H9 (cell line): ENCODE data around the gene LINGO4. TPM values are rescaled to one million over a fixed set of nuclear protein-coding genes. Genes with fewer than 3 reads are reported as not detected.
A peak's percentile ranks its signal among the peaks of the same experiment; 100 is the strongest.

Experiments used
- DNase-seq: peaks from one replicate; pipeline ENCODE4 v3.0.0-alpha.2; 2017
- H2AFZ ChIP-seq: one replicate; pipeline ENCODE4 v1.6.1; 2013; ENCODE audit warnings: mild to moderate bottlenecking, low read length, control low read depth, moderate library complexity
- H2AK5ac ChIP-seq: 2 replicates; pipeline ENCODE4 v1.6.1; 2013; ENCODE audit warnings: low read length, control low read depth, mixed read lengths; ENCODE audit not compliant: insufficient read length
- H2BK120ac ChIP-seq: one replicate; pipeline ENCODE4 v1.6.1; 2013; ENCODE audit warnings: low read depth, mild to moderate bottlenecking, low read length, control low read depth, inconsistent platforms; ENCODE audit not compliant: poor library complexity, severe bottlenecking
- H2BK12ac ChIP-seq: 2 replicates; pipeline ENCODE4 v1.6.1; 2013; ENCODE audit warnings: low read length, control low read depth, mixed read lengths, low read depth; ENCODE audit not compliant: insufficient read length
- H2BK15ac ChIP-seq: 2 replicates; pipeline ENCODE4 v1.6.1; 2013; ENCODE audit warnings: low read depth, low read length, control low read depth
- H2BK20ac ChIP-seq: one replicate; pipeline ENCODE4 v1.6.1; 2013; ENCODE audit warnings: low read depth, mild to moderate bottlenecking, low read length, control low read depth, inconsistent platforms; ENCODE audit not compliant: poor library complexity, severe bottlenecking
- H2BK5ac ChIP-seq: 2 replicates; pipeline ENCODE4 v1.6.1; 2013; ENCODE audit warnings: low read length, control low read depth, mixed read lengths; ENCODE audit not compliant: insufficient read length
- H3K14ac ChIP-seq: 2 replicates; pipeline ENCODE4 v1.6.1; 2013; ENCODE audit warnings: low read length, control low read depth; ENCODE audit not compliant: insufficient read depth
- H3K18ac ChIP-seq: 2 replicates; pipeline ENCODE4 v1.6.1; 2013; ENCODE audit warnings: low read depth, mild to moderate bottlenecking, mixed read lengths, low read length, control low read depth; ENCODE audit not compliant: insufficient read length
- H3K23ac ChIP-seq: 2 replicates; pipeline ENCODE4 v1.6.1; 2013; ENCODE audit warnings: low read length, control low read depth, mixed read lengths, low read depth; ENCODE audit not compliant: insufficient read length
- H3K23me2 ChIP-seq: 2 replicates; pipeline ENCODE4 v1.6.1; 2013; ENCODE audit warnings: low read depth, mild to moderate bottlenecking, mixed read lengths, low read length, control low read depth; ENCODE audit not compliant: insufficient read length, poor library complexity, severe bottlenecking
- H3K27ac ChIP-seq: 2 replicates; pipeline ENCODE4 v1.5.1; 2013; ENCODE audit warnings: low read length, control low read depth, mixed read lengths, low read depth; ENCODE audit not compliant: insufficient read length
- H3K27me3 ChIP-seq: 2 replicates; pipeline ENCODE4 v1.6.1; 2013; ENCODE audit warnings: low read length, control low read depth, inconsistent platforms; ENCODE audit not compliant: insufficient read depth
- H3K4ac ChIP-seq: 2 replicates; pipeline ENCODE4 v1.6.1; 2013; ENCODE audit warnings: low read depth, mild to moderate bottlenecking, control low read depth, inconsistent platforms, low read length, moderate library complexity
- H3K4me1 ChIP-seq: 2 replicates; pipeline ENCODE4 v1.6.1; 2013; ENCODE audit warnings: low read length, control low read depth, inconsistent platforms; ENCODE audit not compliant: insufficient read depth
- H3K4me2 ChIP-seq: 2 replicates; pipeline ENCODE4 v1.6.1; 2013; ENCODE audit warnings: low read length, control low read depth, mixed read lengths; ENCODE audit not compliant: insufficient read length, insufficient read depth
- H3K56ac ChIP-seq: 2 replicates; pipeline ENCODE4 v1.6.1; 2013; ENCODE audit warnings: low read depth, mild to moderate bottlenecking, mixed read lengths, low read length, control low read depth; ENCODE audit not compliant: insufficient read length
- H3K79me1 ChIP-seq: 2 replicates; pipeline ENCODE4 v1.6.1; 2013; ENCODE audit warnings: low read depth, mild to moderate bottlenecking, moderate library complexity, low read length, control low read depth, inconsistent platforms; ENCODE audit not compliant: insufficient read depth, poor library complexity, severe bottlenecking
- H3K79me2 ChIP-seq: 2 replicates; pipeline ENCODE4 v1.6.1; 2013; ENCODE audit warnings: low read length, control low read depth, inconsistent platforms; ENCODE audit not compliant: insufficient read depth
- H3K9ac ChIP-seq: 2 replicates; pipeline ENCODE4 v1.6.1; 2013; ENCODE audit warnings: low read length, control low read depth, mixed read lengths; ENCODE audit not compliant: insufficient read length; ENCODE audit errors: extremely low read depth
- H3K9me3 ChIP-seq: one replicate; pipeline ENCODE4 v1.6.1; 2013; ENCODE audit warnings: low read depth, low read length, inconsistent platforms; ENCODE audit not compliant: control insufficient read depth
- H3T11ph ChIP-seq: one replicate; pipeline ENCODE4 v1.6.1; 2013; ENCODE audit warnings: mild to moderate bottlenecking, low read length, control low read depth, inconsistent platforms
- H4K20me1 ChIP-seq: one replicate; pipeline ENCODE4 v1.6.1; 2013; ENCODE audit not compliant: control insufficient read depth, insufficient read length, insufficient read depth
- H4K5ac ChIP-seq: 2 replicates; pipeline ENCODE4 v1.6.1; 2013; ENCODE audit warnings: low read depth, mild to moderate bottlenecking, mixed read lengths, low read length, control low read depth; ENCODE audit not compliant: insufficient read length
- H4K8ac ChIP-seq: replicated peaks from 2 replicates; pipeline ENCODE4 v1.6.1; 2013; ENCODE audit warnings: low read length, control low read depth, mixed read lengths, low read depth; ENCODE audit not compliant: insufficient read length
- H4K91ac ChIP-seq: 2 replicates; pipeline ENCODE4 v1.6.1; 2013; ENCODE audit warnings: low read depth, mild to moderate bottlenecking, moderate library complexity, mixed read lengths, low read length, control low read depth; ENCODE audit not compliant: insufficient read length
- H3K27ac Mint-ChIP-seq, 3 experiments: 2 replicates in 2 of 3; 3 replicates in 1 of 3; pipeline ENCODE4 v1.8.0; 2020 to 2021; ENCODE audit warnings: mixed read lengths in 3 of 3, mild to moderate bottlenecking in 1 of 3, moderate library complexity in 1 of 3
- H3K27me3 Mint-ChIP-seq: 2 replicates; pipeline ENCODE4 v1.8.0; 2021; ENCODE audit warnings: low read depth, mild to moderate bottlenecking, moderate library complexity, mixed read lengths
- H3K36me3 Mint-ChIP-seq, 3 experiments: 2 replicates in 2 of 3; 3 replicates in 1 of 3; pipeline ENCODE4 v1.8.0; 2020 to 2021; ENCODE audit warnings: low read depth in 3 of 3, mixed read lengths in 3 of 3; ENCODE audit not compliant: insufficient read depth in 1 of 3
- H3K4me1 Mint-ChIP-seq, 2 experiments: 2 replicates each; pipeline ENCODE4 v1.8.0; 2020; ENCODE audit warnings: mixed read lengths in 2 of 2
- H3K4me3 Mint-ChIP-seq, 2 experiments: 2 replicates in 1 of 2; 3 replicates in 1 of 2; pipeline ENCODE4 v1.8.0; 2020 to 2021; ENCODE audit warnings: mild to moderate bottlenecking in 2 of 2, mixed read lengths in 2 of 2, moderate library complexity in 1 of 2
- H3K9me3 Mint-ChIP-seq, 2 experiments: 2 replicates in 1 of 2; 3 replicates in 1 of 2; pipeline ENCODE4 v1.8.0; 2020; ENCODE audit warnings: mild to moderate bottlenecking in 2 of 2, mixed read lengths in 2 of 2, moderate library complexity in 1 of 2
- CTCF ChIP-seq: fragments of 200-600 bp; sonication (generic); conservative IDR thresholded peaks from 3 replicates; pipeline ENCODE4 v1.8.0; 2021; ENCODE audit warnings: antibody characterized with exemption, mild to moderate bottlenecking
- WGBS: extraction: QIAGEN DNeasy Blood & Tissue Kit; methylation state at CpG from one replicate; pipeline ENCODE4 v1.1.7; 2013; ENCODE audit warnings: missing lambda C conversion rate, low lambda C conversion rate, mixed read lengths; ENCODE audit not compliant: insufficient read length; ENCODE audit errors: extremely low coverage; 5-methylcytosine and 5-hydroxymethylcytosine counted together
- total RNA-seq: library from RNA; stranded (reverse); gene quantifications from 2 replicates; pipeline ENCODE4 v1.2.1, GENCODE V29; 2021

LINGO4 gene
- total RNA-seq, 1 experiment from 2014 or later = not detected

GRCh38 chr1:151809290-151809984, 4.2 kb upstream of the LINGO4 start:
- Histone ChIP-seq H3K79me1 (no peaks in the 10 kb centered on the region), H4K8ac (no peak overlapping the region), H3K4me1 (no peaks in the 10 kb centered on the region; the same call in 1 of the 2 replicates), H3T11ph (peak overlapping the region; percentile 10), H2BK15ac (no peak overlapping the region), H4K5ac (no peak overlapping the region), H2BK12ac (no peak overlapping the region), H3K79me2 (no peaks in the 10 kb centered on the region), H3K27ac (no peak overlapping the region), H2BK120ac (no peak overlapping the region), H3K9me3 (no peaks in the 10 kb centered on the region), H3K9ac (no peak overlapping the region), H2BK5ac (no peak overlapping the region), H3K14ac (no peak overlapping the region), H3K27me3 (0 out of 2 replicates have a peak, but pooled peaks cover 2% of the 10 kb centered on the region), H3K4me2 (no peak overlapping the region), H3K56ac (no peak overlapping the region), H3K23ac (no peak overlapping the region), H4K20me1 (no peaks in the 10 kb centered on the region), H3K4ac (no peak overlapping the region), H2AK5ac (no peak overlapping the region), H2AFZ (no peak overlapping the region), H2BK20ac (no peak overlapping the region), H3K18ac (no peak overlapping the region), H4K91ac (no peak overlapping the region), H3K23me2 (no peaks in the 10 kb centered on the region)
- no peak for DNase-seq
- WGBS = no CpG with 5 or more reads among the region's 8 CpGs
- H3K36me3 Mint-ChIP-seq = no peaks in the 10 kb centered on the region
- no peak for TF ChIP-seq CTCF
- H3K4me3 Mint-ChIP-seq = no peak overlapping the region
- peak overlapping the region in 2 of 3 experiments; percentile 77 to 84 for H3K27ac Mint-ChIP-seq
- H3K9me3 Mint-ChIP-seq = no peaks in the 10 kb centered on the region
- peaks cover 22% of the 10 kb centered on the region in 2 experiments for H3K4me1 Mint-ChIP-seq
- peaks cover 2% of the 10 kb centered on the region; the same call in 1 of the 2 replicates for H3K27me3 Mint-ChIP-seq
